Sigmoid colon (tissue), 4 donors: ENCODE measurements around the gene VAMP2.

Source experiments
- CTCF ChIP-seq, 4 experiments: fragments of 450-650 bp in 3 of 4; fragments of 200-600 bp in 1 of 4; IDR thresholded peaks; one replicate each; pipeline ENCODE4 v1.5.1; 2016 to 2019; ENCODE audit warnings: antibody characterized with exemption in 4 of 4, mild to moderate bottlenecking in 3 of 4, moderate library complexity in 2 of 4
- POLR2A ChIP-seq, 2 donors: fragments of 450-650 bp; IDR thresholded peaks; one replicate each; pipeline ENCODE4 v1.6.1; 2016; ENCODE audit warnings: antibody characterized with exemption in 2 of 2, mild to moderate bottlenecking in 2 of 2, moderate library complexity in 2 of 2
- POLR2AphosphoS5 ChIP-seq, 4 donors: sonication (generic); formaldehyde crosslinking; IDR thresholded peaks; one replicate each; pipeline ENCODE4 v1.6.1; 2017; ENCODE audit warnings: antibody characterized with exemption in 4 of 4

GRCh38 chr17:8154608-8155155, 8.1 kb downstream of the VAMP2 start:
- no peak for TF ChIP-seq CTCF (IDR thresholded peaks at IDR 0.05)
- no peak for TF ChIP-seq POLR2AphosphoS5 (IDR thresholded peaks at IDR 0.05)
- TF ChIP-seq POLR2A (IDR thresholded peaks at IDR 0.05) = peak; percentile 47 to 72
